ENCODE results near the gene LIN7B.
A peak's percentile ranks its signal among the peaks of the same experiment; 100 is the strongest.

LIN7B gene

GRCh38 chr19:49116544-49116943, 2.4 kb downstream of the LIN7B start:
- Histone ChIP-seq H3K27me3 (peaks cover 59% of the 10 kb centered on the region), H3K4me1 (ENCODE audit: control insufficient read depth in 1 of 2, insufficient read depth in 1 of 2, low read depth in 1 of 2, low read length in 1 of 2) (peaks cover 35 to 46% of the 10 kb centered on the region in 2 experiments), H3K27ac (peak overlapping the region; percentile 35), H3K36me3 (no peaks in the 10 kb centered on the region), H3K9me3 (no peaks in the 10 kb centered on the region), H3K4me3 (ENCODE audit: low read depth in 1 of 2, low read length in 1 of 2) (no peak overlapping the region)
- TF ChIP-seq CTCF (IDR thresholded peaks at IDR 0.05), result no peak

GRCh38 chr19:49117677-49118564, 3.8 kb downstream of the LIN7B start:
- Histone ChIP-seq H3K27me3 (peaks cover 69% of the 10 kb centered on the region), H3K9me3 (no peaks in the 10 kb centered on the region), H3K4me1 (ENCODE audit: control insufficient read depth in 1 of 2, insufficient read depth in 1 of 2, low read depth in 1 of 2, low read length in 1 of 2) (peaks cover 35 to 46% of the 10 kb centered on the region in 2 experiments), H3K27ac (peak overlapping the region; percentile 66), H3K4me3 (ENCODE audit: low read depth in 1 of 2, low read length in 1 of 2) (peak overlapping the region; percentile 72 to 77), H3K36me3 (no peaks in the 10 kb centered on the region)
- no peak for TF ChIP-seq CTCF (IDR thresholded peaks at IDR 0.05)

GRCh38 chr19:49118565-49119410, 4.6 kb downstream of the LIN7B start, which contains the start of gene C19orf73:
TSS of gene C19orf73 (minus strand) at chr19:49119143. CDS start at chr19:49119022, 121 bp downstream.
- peak; percentile 21 for TF ChIP-seq CTCF (IDR thresholded peaks at IDR 0.05)
- Histone ChIP-seq H3K36me3 (no peaks in the 10 kb centered on the region), H3K4me1 (ENCODE audit: control insufficient read depth in 1 of 2, insufficient read depth in 1 of 2, low read depth in 1 of 2, low read length in 1 of 2) (peaks cover 33 to 45% of the 10 kb centered on the region in 2 experiments), H3K4me3 (ENCODE audit: low read depth in 1 of 2, low read length in 1 of 2) (peak within 1 kb of the TSS; percentile 72 to 77), H3K9me3 (no peaks in the 10 kb centered on the region), H3K27me3 (peaks cover 69% of the 10 kb centered on the region), H3K27ac (peak within 1 kb of the TSS; percentile 66)

GRCh38 chr19:49119411-49120324, 5.5 kb downstream of the LIN7B start, which contains the start of gene PPFIA3:
TSS of gene PPFIA3 (plus strand) at chr19:49119544. CDS start at chr19:49127874, 8,330 bp downstream.
- TF ChIP-seq CTCF (IDR thresholded peaks at IDR 0.05), result no peak
- Histone ChIP-seq H3K36me3 (no peaks in the 10 kb centered on the region), H3K9me3 (no peaks in the 10 kb centered on the region), H3K4me3 (ENCODE audit: low read depth in 1 of 2, low read length in 1 of 2) (peak within 1 kb of the TSS; percentile 72 to 77), H3K4me1 (ENCODE audit: control insufficient read depth in 1 of 2, insufficient read depth in 1 of 2, low read depth in 1 of 2, low read length in 1 of 2) (peaks cover 27 to 38% of the 10 kb centered on the region in 2 experiments), H3K27me3 (peaks cover 71% of the 10 kb centered on the region), H3K27ac (peak within 1 kb of the TSS; percentile 66)

- peaks cover 22 to 33% of the 10 kb centered on the region in 2 experiments for H3K4me1 ChIP-seq (ENCODE audit: control insufficient read depth in 1 of 2, insufficient read depth in 1 of 2, low read depth in 1 of 2, low read length in 1 of 2)
- H3K27ac ChIP-seq, result no peak overlapping the region
- H3K9me3 ChIP-seq, result no peaks in the 10 kb centered on the region
- peak overlapping the region in 1 of 2 experiments; percentile 77 for H3K4me3 ChIP-seq (ENCODE audit: low read depth in 1 of 2, low read length in 1 of 2)
- H3K27me3 ChIP-seq, result peaks cover 71% of the 10 kb centered on the region
- TF ChIP-seq CTCF (IDR thresholded peaks at IDR 0.05), result no peak
- H3K36me3 ChIP-seq, result no peaks in the 10 kb centered on the region
These were observed 6.1 kb downstream of the LIN7B start for GRCh38 chr19:49120325-49120683.
